ENCODE results near the gene ZNF132.
A peak's percentile ranks its signal among the peaks of the same experiment; 100 is the strongest.

The ZNF132 gene

GRCh38 chr19:58466089-58466759 is 26.3 kb upstream of the ZNF132 start:
- H3K79me2 ChIP-seq (ENCODE audit: low read length), result peaks cover 9% of the 10 kb centered on the region
- peaks cover 19% of the 10 kb centered on the region for H3K4me1 ChIP-seq (ENCODE audit: low read length)
- peak overlapping the region; percentile 52 for H3K9ac ChIP-seq (ENCODE audit: low read length)
- H3K4me3 ChIP-seq (ENCODE audit: low read length), result peak overlapping the region; percentile 81
- H3K27ac ChIP-seq (ENCODE audit: low read length), result no peak overlapping the region
- H3K9me3 ChIP-seq (ENCODE audit: insufficient read depth, low read length), result no peaks in the 10 kb centered on the region
- peaks cover 2% of the 10 kb centered on the region; the same call in 1 of the 2 replicates for H3K27me3 ChIP-seq (ENCODE audit: low read depth, low read length)
- no peaks in the 10 kb centered on the region for H3K36me3 ChIP-seq (replicated peaks; ENCODE audit: low read depth, low read length)
- H4K20me1 ChIP-seq (ENCODE audit: insufficient read depth, low read length), result peaks cover 11% of the 10 kb centered on the region; the same call in 1 of the 2 replicates
- H2AFZ ChIP-seq (ENCODE audit: low read depth, low read length), result peak overlapping the region; percentile 94
- TF ChIP-seq CTCF (IDR thresholded peaks at IDR 0.05; ENCODE audit: low read depth, low read length) (no peak), EZH2phosphoT487 (IDR thresholded peaks at IDR 0.05; ENCODE audit: low read depth) (no peak)
- H3K4me2 ChIP-seq (ENCODE audit: low read length), result peak overlapping the region; percentile 83

GRCh38 chr19:58460039-58460438 is 20.1 kb upstream of the ZNF132 start:
- Histone ChIP-seq H3K4me2 (ENCODE audit: low read length) (no peak overlapping the region), H3K36me3 (replicated peaks; ENCODE audit: low read depth, low read length) (peaks cover 12% of the 10 kb centered on the region), H3K4me3 (ENCODE audit: low read length) (no peak overlapping the region), H3K79me2 (ENCODE audit: low read length) (no peaks in the 10 kb centered on the region), H3K27me3 (ENCODE audit: low read depth, low read length) (no peaks in the 10 kb centered on the region), H3K9me3 (ENCODE audit: insufficient read depth, low read length) (no peaks in the 10 kb centered on the region), H2AFZ (ENCODE audit: low read depth, low read length) (no peak overlapping the region), H3K27ac (ENCODE audit: low read length) (no peak overlapping the region), H3K4me1 (ENCODE audit: low read length) (peaks cover 8% of the 10 kb centered on the region), H4K20me1 (ENCODE audit: insufficient read depth, low read length) (no peaks in the 10 kb centered on the region), H3K9ac (ENCODE audit: low read length) (no peak overlapping the region)
- TF ChIP-seq EZH2phosphoT487 (IDR thresholded peaks at IDR 0.05; ENCODE audit: low read depth), result no peak
- TF ChIP-seq CTCF (IDR thresholded peaks at IDR 0.05; ENCODE audit: low read depth, low read length), result no peak

- Histone ChIP-seq H3K9ac (ENCODE audit: low read length) (no peak overlapping the region), H3K4me2 (ENCODE audit: low read length) (no peak overlapping the region), H3K79me2 (ENCODE audit: low read length) (peaks cover 4% of the 10 kb centered on the region; the same call in 1 of the 2 replicates), H3K27me3 (ENCODE audit: low read depth, low read length) (no peaks in the 10 kb centered on the region), H3K27ac (ENCODE audit: low read length) (no peak overlapping the region), H4K20me1 (ENCODE audit: insufficient read depth, low read length) (no peaks in the 10 kb centered on the region), H3K9me3 (ENCODE audit: insufficient read depth, low read length) (no peaks in the 10 kb centered on the region), H2AFZ (ENCODE audit: low read depth, low read length) (no peak overlapping the region), H3K4me3 (ENCODE audit: low read length) (no peak overlapping the region), H3K36me3 (replicated peaks; ENCODE audit: low read depth, low read length) (peaks cover 15% of the 10 kb centered on the region), H3K4me1 (ENCODE audit: low read length) (peaks cover 3% of the 10 kb centered on the region; the same call in 1 of the 2 replicates)
- TF ChIP-seq EZH2phosphoT487 (IDR thresholded peaks at IDR 0.05; ENCODE audit: low read depth), result no peak
- TF ChIP-seq CTCF (IDR thresholded peaks at IDR 0.05; ENCODE audit: low read depth, low read length), result no peak
These were observed 16.2 kb upstream of the ZNF132 start for GRCh38 chr19:58456111-58456510.

- Histone ChIP-seq H3K9ac (ENCODE audit: low read length) (no peak overlapping the region), H4K20me1 (ENCODE audit: insufficient read depth, low read length) (no peaks in the 10 kb centered on the region), H3K79me2 (ENCODE audit: low read length) (peaks cover 4% of the 10 kb centered on the region; the same call in 1 of the 2 replicates), H3K9me3 (ENCODE audit: insufficient read depth, low read length) (no peaks in the 10 kb centered on the region; the same call in 1 of the 2 replicates), H2AFZ (ENCODE audit: low read depth, low read length) (no peak overlapping the region), H3K27me3 (ENCODE audit: low read depth, low read length) (0 out of 2 replicates have a peak, but pooled peaks cover 6% of the 10 kb centered on the region), H3K27ac (ENCODE audit: low read length) (no peak overlapping the region), H3K4me3 (ENCODE audit: low read length) (no peak overlapping the region), H3K4me1 (ENCODE audit: low read length) (peaks cover 8% of the 10 kb centered on the region), H3K4me2 (ENCODE audit: low read length) (no peak overlapping the region), H3K36me3 (replicated peaks; ENCODE audit: low read depth, low read length) (peaks cover 15% of the 10 kb centered on the region)
- TF ChIP-seq CTCF (IDR thresholded peaks at IDR 0.05; ENCODE audit: low read depth, low read length) (no peak), EZH2phosphoT487 (IDR thresholded peaks at IDR 0.05; ENCODE audit: low read depth) (no peak)
These were observed 15.4 kb upstream of the ZNF132 start for GRCh38 chr19:58455306-58455705.

All from OCI-LY3 (cell line).